ENCODE results near the gene KAZN. TPM values are rescaled to one million over a fixed set of nuclear protein-coding genes. Genes with fewer than 3 reads are reported as not detected.

Gene KAZN
- total and polyA plus RNA-seq, 9 donors = 10.1 to 56.4 (median 27.9) TPM

DNA sequence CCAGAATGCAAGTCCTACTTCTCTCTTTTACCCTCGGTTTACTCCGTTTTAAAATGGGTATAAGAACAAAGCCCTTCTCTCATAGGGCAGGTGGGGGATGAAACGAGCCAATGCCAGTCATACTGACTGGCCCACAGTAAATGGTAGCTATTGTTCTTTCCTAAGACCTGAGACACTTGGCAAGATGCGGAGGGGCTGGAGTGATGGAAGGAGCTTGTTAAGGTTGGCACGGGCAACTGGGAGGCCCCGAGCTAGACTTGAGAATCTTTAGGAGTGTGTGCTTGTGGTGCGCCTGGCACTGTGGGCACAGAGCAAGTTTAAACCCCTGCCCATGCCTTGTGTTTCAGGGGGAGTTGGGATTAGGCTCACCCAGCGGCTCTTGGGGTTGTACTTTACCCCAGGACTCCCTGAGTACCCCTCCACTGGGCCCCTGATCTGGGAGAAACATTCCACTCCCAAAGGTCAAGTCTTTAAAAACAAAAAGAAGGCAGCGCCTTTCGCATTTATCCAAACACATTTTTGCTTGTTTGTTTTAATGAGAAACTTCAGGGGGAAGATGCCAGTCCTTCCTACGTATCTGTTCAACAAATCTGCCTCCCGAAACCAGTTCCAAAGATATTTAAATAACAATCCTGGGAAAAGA is 314.5 kb downstream of the KAZN start:
- no peak for DNase-seq
- H3K4me3 ChIP-seq = no peak overlapping the region
- no peak for TF ChIP-seq EP300 (IDR thresholded peaks at IDR 0.05)
- intact Hi-C loops (cut with DNase I) = loop anchor here in 1 of 4 donors (5.0 kb wide), 1 partner anchor 114 kb away; no protein-coding TSS in a partner anchor
- H3K4me1 ChIP-seq (ENCODE audit: insufficient read depth) = peaks cover 15% of the 10 kb centered on the region
- no peaks in the 10 kb centered on the region for H3K27me3 ChIP-seq
- WGBS, 3 donors = 65 to 80% (median 68%) methylated on average over 12 of the region's 12 CpGs
- no peak overlapping the region for H3K27ac ChIP-seq
- no peaks in the 10 kb centered on the region for H3K9me3 ChIP-seq
- no peaks in the 10 kb centered on the region for H3K36me3 ChIP-seq

DNA sequence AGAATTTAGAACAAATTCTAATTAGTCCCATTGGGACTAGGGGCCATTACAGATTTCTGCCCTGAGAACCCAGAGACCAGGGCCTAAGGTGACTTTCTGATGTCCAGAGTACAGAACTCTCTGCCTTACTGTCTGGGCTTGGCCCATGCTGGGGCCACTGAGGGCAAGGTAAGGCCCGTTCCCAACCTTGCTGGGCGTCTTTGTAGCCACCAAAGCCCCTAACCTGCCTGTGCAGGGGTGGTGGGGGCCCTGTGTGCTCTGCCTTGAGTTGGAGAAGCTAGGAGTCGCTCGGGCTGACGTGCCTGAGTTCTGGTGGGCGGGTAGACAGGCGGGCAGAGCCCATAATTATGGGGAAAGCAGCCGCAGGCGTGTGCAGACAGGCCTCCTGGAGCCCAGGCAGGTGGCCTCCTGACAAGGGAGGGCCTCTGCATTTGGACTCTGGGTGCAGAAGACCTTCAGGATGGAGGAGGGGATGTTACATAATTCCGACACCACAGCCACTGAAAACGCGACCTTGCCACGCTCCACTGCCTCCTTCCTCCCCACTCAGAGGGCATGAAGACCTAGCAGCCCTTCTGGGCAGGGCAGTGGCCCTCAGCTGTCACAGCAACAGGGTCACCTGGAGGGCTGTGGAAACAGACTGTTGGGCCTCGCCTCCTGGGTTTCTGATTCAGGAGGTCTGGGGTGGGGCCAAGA is 315.1 kb downstream of the KAZN start:
- H3K4me3 ChIP-seq = no peak overlapping the region
- TF ChIP-seq EP300 (IDR thresholded peaks at IDR 0.05) = no peak
- TF ChIP-seq, protein P1, sequence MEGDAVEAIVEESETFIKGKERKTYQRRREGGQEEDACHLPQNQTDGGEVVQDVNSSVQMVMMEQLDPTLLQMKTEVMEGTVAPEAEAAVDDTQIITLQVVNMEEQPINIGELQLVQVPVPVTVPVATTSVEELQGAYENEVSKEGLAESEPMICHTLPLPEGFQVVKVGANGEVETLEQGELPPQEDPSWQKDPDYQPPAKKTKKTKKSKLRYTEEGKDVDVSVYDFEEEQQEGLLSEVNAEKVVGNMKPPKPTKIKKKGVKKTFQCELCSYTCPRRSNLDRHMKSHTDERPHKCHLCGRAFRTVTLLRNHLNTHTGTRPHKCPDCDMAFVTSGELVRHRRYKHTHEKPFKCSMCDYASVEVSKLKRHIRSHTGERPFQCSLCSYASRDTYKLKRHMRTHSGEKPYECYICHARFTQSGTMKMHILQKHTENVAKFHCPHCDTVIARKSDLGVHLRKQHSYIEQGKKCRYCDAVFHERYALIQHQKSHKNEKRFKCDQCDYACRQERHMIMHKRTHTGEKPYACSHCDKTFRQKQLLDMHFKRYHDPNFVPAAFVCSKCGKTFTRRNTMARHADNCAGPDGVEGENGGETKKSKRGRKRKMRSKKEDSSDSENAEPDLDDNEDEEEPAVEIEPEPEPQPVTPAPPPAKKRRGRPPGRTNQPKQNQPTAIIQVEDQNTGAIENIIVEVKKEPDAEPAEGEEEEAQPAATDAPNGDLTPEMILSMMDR (IDR thresholded peaks at IDR 0.05) = no peak
- H3K27ac ChIP-seq = no peak overlapping the region
- 88 to 92% (median 89%) methylated on average over 13 to 14 of the region's 14 CpGs for WGBS, 3 donors
- H3K36me3 ChIP-seq = no peaks in the 10 kb centered on the region
- DNase-seq = no peak
- H3K9me3 ChIP-seq = no peaks in the 10 kb centered on the region
- H3K4me1 ChIP-seq (ENCODE audit: insufficient read depth) = peaks cover 15% of the 10 kb centered on the region
- no peaks in the 10 kb centered on the region for H3K27me3 ChIP-seq
- intact Hi-C loops (cut with DNase I) = loop anchor here in 1 of 4 donors (5.0 kb wide), 1 partner anchor 114 kb away; no protein-coding TSS in a partner anchor

DNA sequence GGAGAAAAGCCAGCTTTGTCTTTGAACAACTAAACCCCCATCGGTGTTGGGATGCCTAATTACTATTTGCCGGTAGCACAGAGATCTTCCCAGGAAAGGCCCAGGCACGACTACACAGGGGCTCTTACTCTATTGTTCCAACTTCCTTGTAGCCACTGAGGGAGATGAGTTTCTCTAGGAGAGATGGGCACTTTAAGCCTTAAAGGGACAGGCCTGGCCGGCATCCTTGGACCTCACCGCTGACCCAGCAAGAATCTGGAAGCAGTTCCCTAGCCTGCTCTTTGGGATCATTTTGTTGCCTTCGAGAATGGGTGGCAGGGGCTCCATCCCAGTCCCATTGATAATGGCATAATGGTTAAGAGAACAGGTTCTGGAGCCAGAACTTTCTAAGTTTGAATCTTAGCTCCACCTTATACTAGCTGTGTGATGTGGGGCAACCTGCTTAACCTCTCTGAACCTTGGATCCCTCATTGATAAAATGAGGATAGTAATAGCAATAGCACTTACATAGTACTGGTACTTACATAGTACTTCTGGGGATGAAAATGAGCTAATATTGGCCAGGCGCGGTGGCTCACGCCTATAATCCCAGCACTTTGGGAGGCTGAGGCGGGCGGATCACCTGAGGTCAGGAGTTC is 316.0 kb downstream of the KAZN start:
- no peak for DNase-seq
- Histone ChIP-seq H3K4me1 (ENCODE audit: insufficient read depth) (peaks cover 15% of the 10 kb centered on the region), H3K27me3 (no peaks in the 10 kb centered on the region), H3K4me3 (no peak overlapping the region), H3K27ac (no peak overlapping the region), H3K9me3 (no peaks in the 10 kb centered on the region), H3K36me3 (no peaks in the 10 kb centered on the region)
- TF ChIP-seq POLR2A (IDR thresholded peaks at IDR 0.05) (no peak), EP300 (IDR thresholded peaks at IDR 0.05) (no peak)
- TF ChIP-seq, protein P1 (IDR thresholded peaks at IDR 0.05) = no peak
- intact Hi-C loops (cut with DNase I) = loop anchor here in 1 of 4 donors (5.0 kb wide), 1 partner anchor 113 kb away; no protein-coding TSS in a partner anchor
- 86 to 90% (median 87%) methylated on average over 11 of the region's 11 CpGs for WGBS, 3 donors

DNA sequence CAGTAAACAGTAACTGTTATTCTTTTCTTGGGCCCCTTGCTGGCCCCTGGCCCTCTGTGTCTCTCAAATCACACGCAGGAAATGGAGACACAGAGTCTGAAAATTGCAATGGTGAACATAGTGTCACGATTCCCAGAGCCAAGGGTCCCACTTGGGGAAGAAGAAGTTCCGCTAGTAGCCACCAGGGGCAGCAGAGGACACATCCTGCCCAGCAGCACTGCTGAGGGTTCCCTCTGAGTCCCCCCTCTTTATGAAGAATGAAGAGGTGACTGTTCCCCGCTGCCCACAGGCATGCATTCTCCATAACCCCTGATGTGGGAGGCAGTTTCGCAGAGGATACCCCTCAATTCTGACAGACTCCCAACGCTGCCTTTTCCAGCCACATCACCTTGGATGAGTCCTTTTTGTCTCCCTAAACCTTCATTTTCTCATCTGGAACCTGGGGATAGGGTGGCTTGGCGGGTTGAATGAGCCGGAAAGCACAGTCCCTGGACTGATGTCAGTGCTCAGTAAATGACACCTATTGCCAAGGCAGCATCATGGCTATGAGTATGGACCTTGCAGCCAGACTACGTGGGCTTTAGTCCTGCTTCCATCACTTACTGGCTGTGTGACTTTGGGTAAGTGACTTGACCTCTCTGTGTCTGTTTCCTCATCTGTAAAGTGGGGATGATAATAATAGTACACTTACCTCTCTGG is 317.0 kb downstream of the KAZN start:
- intact Hi-C loops (cut with DNase I) = no loop called here

More for the DNA sequence above, 317.0 kb downstream of the KAZN start:
- Histone ChIP-seq H3K4me3 (no peak overlapping the region), H3K27me3 (no peaks in the 10 kb centered on the region), H3K36me3 (no peaks in the 10 kb centered on the region), H3K27ac (no peak overlapping the region), H3K4me1 (ENCODE audit: insufficient read depth) (peaks cover 14% of the 10 kb centered on the region), H3K9me3 (no peaks in the 10 kb centered on the region)
- peak in 4 of 5 donors; percentile 59 to 71 (median 64) for DNase-seq
- TF ChIP-seq EP300 (IDR thresholded peaks at IDR 0.05) (no peak), POLR2A (IDR thresholded peaks at IDR 0.05) (no peak)
- TF ChIP-seq, protein P1 (IDR thresholded peaks at IDR 0.05) = peak; percentile 67 to 71 (median 67)
- 40 to 50% (median 45%) methylated on average over 9 of the region's 9 CpGs for whole genome bisulfite sequencing, 3 donors
